Left ventricle myocardium inferior (tissue), 1 donor: ENCODE data around the gene C20orf96. TPM values are rescaled to one million over a fixed set of nuclear protein-coding genes. Genes with fewer than 3 reads are reported as not detected.

Experiments used
- DNase-seq: peaks from one replicate; pipeline ENCODE4 v3.0.0-alpha.2; 2020
- H3K27ac ChIP-seq: fragments of 200-600 bp; replicated peaks from 2 replicates; pipeline ENCODE4 v1.8.0; 2021
- H3K27me3 ChIP-seq: fragments of 200-600 bp; 2 replicates; pipeline ENCODE4 v1.8.0; 2021; ENCODE audit warnings: low read depth
- H3K36me3 ChIP-seq: fragments of 200-600 bp; 2 replicates; pipeline ENCODE4 v1.8.0; 2021
- H3K4me1 ChIP-seq: fragments of 200-600 bp; 2 replicates; pipeline ENCODE4 v1.8.0; 2021
- H3K4me3 ChIP-seq: fragments of 200-600 bp; 2 replicates; pipeline ENCODE4 v1.8.0; 2021; ENCODE audit warnings: mild to moderate bottlenecking, moderate library complexity
- H3K9me3 ChIP-seq: fragments of 200-600 bp; replicated peaks from 2 replicates; pipeline ENCODE4 v1.8.0; 2021
- CTCF ChIP-seq: fragments of 200-600 bp; IDR thresholded peaks from 2 replicates; pipeline ENCODE4 v1.8.0; 2021; ENCODE audit warnings: antibody characterized with exemption, mild to moderate bottlenecking, borderline replicate concordance
- intact Hi-C: fragments of 100-400 bp; cut with micrococcal nuclease; formaldehyde crosslinking; loops from one replicate; pipeline ENCODE4 v1.11.0; 2022
- total RNA-seq: library from RNA; stranded (reverse); fragmentation: NEBNext Ultra II Directional; extraction: Animal tissue kit (Norgen Biotek cat#: 25700); gene quantifications from one replicate; pipeline ENCODE4 v1.2.1, GENCODE V29; 2021
- donor health status: DM: no; HTN: yes; CAD: no; lungs with severe emphysema.

C20orf96 gene
- total RNA-seq, 1 donor from 2014 or later = 6.6 TPM

GRCh38 chr20:266596-267562 lies 23.7 kb downstream of the C20orf96 start:
- intact Hi-C loops = no loop called here
- peak; percentile 99 for TF ChIP-seq CTCF

GRCh38 chr20:263701-264100 lies 26.8 kb downstream of the C20orf96 start:
- no peak overlapping the region for H3K27ac ChIP-seq
- no peaks in the 10 kb centered on the region for H3K36me3 ChIP-seq
- no peak for DNase-seq
- H3K4me1 ChIP-seq = peaks cover 8% of the 10 kb centered on the region
- no peak for TF ChIP-seq CTCF
- no peak overlapping the region for H3K4me3 ChIP-seq
- intact Hi-C loops = no loop called here
- peaks cover 13% of the 10 kb centered on the region for H3K27me3 ChIP-seq
- no peaks in the 10 kb centered on the region for H3K9me3 ChIP-seq

More at GRCh38 chr20:266596-267562, 23.7 kb downstream of the C20orf96 start:
- Histone ChIP-seq H3K27me3 (peaks cover 7% of the 10 kb centered on the region), H3K4me1 (peaks cover 8% of the 10 kb centered on the region), H3K36me3 (no peaks in the 10 kb centered on the region), H3K4me3 (peak overlapping the region; percentile 68), H3K9me3 (no peaks in the 10 kb centered on the region), H3K27ac (no peak overlapping the region)
- DNase-seq = peak; percentile 86

GRCh38 chr20:259981-260380 lies 30.6 kb downstream of the C20orf96 start:
- no peaks in the 10 kb centered on the region for H3K36me3 ChIP-seq
- intact Hi-C loops = no loop called here
- H3K27ac ChIP-seq = no peak overlapping the region
- H3K4me1 ChIP-seq = no peaks in the 10 kb centered on the region
- peaks cover 14% of the 10 kb centered on the region for H3K27me3 ChIP-seq
- H3K9me3 ChIP-seq = no peaks in the 10 kb centered on the region
- no peak for DNase-seq
- H3K4me3 ChIP-seq = no peak overlapping the region
- no peak for TF ChIP-seq CTCF

GRCh38 chr20:258963-259362 lies 31.6 kb downstream of the C20orf96 start:
- no peak for DNase-seq
- no peaks in the 10 kb centered on the region for H3K4me1 ChIP-seq
- H3K4me3 ChIP-seq = no peak overlapping the region
- peak; percentile 24 for TF ChIP-seq CTCF
- no peaks in the 10 kb centered on the region for H3K36me3 ChIP-seq
- peaks cover 22% of the 10 kb centered on the region for H3K27me3 ChIP-seq
- H3K9me3 ChIP-seq = no peaks in the 10 kb centered on the region
- intact Hi-C loops = no loop called here
- no peak overlapping the region for H3K27ac ChIP-seq

- no peak overlapping the region for H3K27ac ChIP-seq
- no peak for DNase-seq
- no peak overlapping the region for H3K4me3 ChIP-seq
- H3K36me3 ChIP-seq = no peaks in the 10 kb centered on the region
- no peak for TF ChIP-seq CTCF
- intact Hi-C loops = no loop called here
- H3K4me1 ChIP-seq = no peaks in the 10 kb centered on the region
- peaks cover 17% of the 10 kb centered on the region for H3K27me3 ChIP-seq
- no peaks in the 10 kb centered on the region for H3K9me3 ChIP-seq
Measured at GRCh38 chr20:258269-258858, 32.2 kb downstream of the C20orf96 start.
